B cell (primary cell): ENCODE measurements around the gene PAPSS1. TPM values are rescaled to one million over a fixed set of nuclear protein-coding genes. Genes with fewer than 3 reads are reported as not detected.

ENCODE experiments used
- ATAC-seq: fragments of 200-7000 bp; cut with Tn5 transposase; one replicate; pipeline ENCODE4 v1.10.0; 2021; ENCODE audit warnings: low read depth, mild to moderate bottlenecking, moderate number of reproducible peaks, moderate library complexity
- CTCF ChIA-PET: fragments of 350-600 bp; sonication (Branson Sonifier 250); formaldehyde crosslinking; loops from one replicate; lab custom pipeline; 2021; ENCODE audit warnings: antibody characterized with exemption, inconsistent platforms; lab: Charles Lee
- POLR2A ChIA-PET: fragments of 350-600 bp; sonication (Branson Sonifier 250); formaldehyde crosslinking; loops from one replicate; lab custom pipeline; 2021; ENCODE audit warnings: antibody characterized with exemption; lab: Charles Lee
- DNase-seq: peaks from one replicate; pipeline ENCODE4 v3.0.0; 2013
- H2AFZ ChIP-seq: 2 replicates; pipeline ENCODE4 v1.6.1; 2012; ENCODE audit warnings: mild to moderate bottlenecking, low read depth, low read length; ENCODE audit not compliant: insufficient read depth, poor library complexity, severe bottlenecking
- H3K27ac ChIP-seq, 2 donors: 1 replicate in 1 of 2; 2 replicates in 1 of 2; pipeline ENCODE4 v1.5.1; 2012 to 2013; ENCODE audit warnings: low read length in 2 of 2, mild to moderate bottlenecking in 2 of 2, moderate library complexity in 1 of 2
- H3K27me3 ChIP-seq, 4 experiments: fragments of 200-600 bp in 1 of 4; sonication (generic) in 1 of 4; replicated peaks in 1 of 4; 1 replicate in 2 of 4; 2 replicates in 2 of 4; pipeline versions ENCODE4 v1.6.1 to v1.7.0; 2013 to 2016; ENCODE audit warnings: low read length in 3 of 4, mild to moderate bottlenecking in 2 of 4, mixed read lengths in 1 of 4, moderate library complexity in 1 of 4; ENCODE audit not compliant: insufficient read depth in 4 of 4, control insufficient read depth in 3 of 4; ENCODE audit errors: control extremely low read depth in 1 of 4
- H3K36me3 ChIP-seq, 2 experiments: replicated peaks in 1 of 2; 1 replicate in 1 of 2; 2 replicates in 1 of 2; pipeline versions ENCODE4 v1.6.1 to v1.7.1; 2013; ENCODE audit warnings: low read length in 1 of 2; ENCODE audit not compliant: insufficient read depth in 2 of 2, control insufficient read depth in 1 of 2; ENCODE audit errors: control extremely low read depth in 1 of 2, extremely low read depth in 1 of 2
- H3K4me1 ChIP-seq, 2 donors: fragments of 200-600 bp in 1 of 2; sonication (generic) in 1 of 2; 1 replicate in 1 of 2; 2 replicates in 1 of 2; pipeline versions ENCODE4 v1.5.1 to v1.6.1; 2013 to 2017; ENCODE audit warnings: low read length in 2 of 2; ENCODE audit not compliant: control insufficient read depth in 2 of 2, insufficient read depth in 2 of 2
- H3K4me2 ChIP-seq: replicated peaks from 2 replicates; pipeline ENCODE3; 2012; ENCODE audit warnings: mild to moderate bottlenecking, low read depth, low read length; ENCODE audit not compliant: poor library complexity, severe bottlenecking
- H3K4me3 ChIP-seq, 5 experiments: fragments of 200-600 bp in 1 of 5; sonication (generic) in 1 of 5; 1 replicate in 3 of 5; 2 replicates in 2 of 5; pipeline versions ENCODE4 v1.5.1 to v1.7.0; 2011 to 2016; ENCODE audit warnings: low read length in 4 of 5, mild to moderate bottlenecking in 4 of 5, low read depth in 2 of 5, control low read depth in 1 of 5, moderate library complexity in 1 of 5; ENCODE audit not compliant: insufficient read depth in 1 of 5; ENCODE audit errors: control extremely low read depth in 1 of 5, extremely low read depth in 1 of 5
- H3K79me2 ChIP-seq: fragments of 200-600 bp; sonication (generic); one replicate; pipeline ENCODE4 v1.6.0; 2016; ENCODE audit warnings: low read length; ENCODE audit not compliant: control insufficient read depth, insufficient read depth
- H3K9ac ChIP-seq: fragments of 200-600 bp; sonication (generic); 2 replicates; pipeline ENCODE4 v1.6.1; 2017; ENCODE audit warnings: mild to moderate bottlenecking, low read length, moderate library complexity
- H3K9me3 ChIP-seq, 3 donors: one replicate each; pipeline versions ENCODE4 v1.6.1 to v1.7.1; 2013; ENCODE audit warnings: low read length in 2 of 3; ENCODE audit not compliant: control insufficient read depth in 2 of 3, insufficient read depth in 1 of 3; ENCODE audit errors: control extremely low read depth in 1 of 3
- H4K20me1 ChIP-seq: 2 replicates; pipeline ENCODE4 v1.6.0; 2012; ENCODE audit warnings: mild to moderate bottlenecking, low read length; ENCODE audit not compliant: insufficient read depth, control insufficient read depth, poor library complexity, severe bottlenecking
- H3K27ac Mint-ChIP-seq: one replicate; pipeline ENCODE4 v1.8.0; 2021; ENCODE audit warnings: mixed read lengths
- H3K27me3 Mint-ChIP-seq: one replicate; pipeline ENCODE4 v1.8.0; 2021; ENCODE audit warnings: mixed read lengths
- H3K4me1 Mint-ChIP-seq: one replicate; pipeline ENCODE4 v1.8.0; 2021; ENCODE audit warnings: mixed read lengths
- H3K4me3 Mint-ChIP-seq: one replicate; pipeline ENCODE4 v1.8.0; 2021; ENCODE audit warnings: mixed read lengths
- H3K9me3 Mint-ChIP-seq: one replicate; pipeline ENCODE4 v1.8.0; 2022; ENCODE audit warnings: mixed read lengths; ENCODE audit not compliant: insufficient read depth
- CTCF ChIP-seq: fragments of 200-600 bp; IDR thresholded peaks from one replicate; pipeline ENCODE4 v1.8.0; 2022; ENCODE audit warnings: antibody characterized with exemption, mild to moderate bottlenecking
- EZH2 ChIP-seq: IDR thresholded peaks from 2 replicates; pipeline ENCODE4 v1.6.1; 2012; ENCODE audit warnings: borderline replicate concordance, low read depth, mild to moderate bottlenecking, moderate library complexity, low read length; ENCODE audit not compliant: insufficient read depth, poor library complexity, severe bottlenecking
- WGBS: methylation state at CpG from one replicate; pipeline ENCODE4 v1.1.5; 2013; ENCODE audit warnings: missing lambda C conversion rate; ENCODE audit not compliant: insufficient coverage; 5-methylcytosine and 5-hydroxymethylcytosine counted together
- intact Hi-C: fragments of 100-400 bp; cut with micrococcal nuclease; formaldehyde crosslinking; loops from one replicate; pipeline ENCODE4 v1.10.0; 2022
- polyA plus RNA-seq: library from polyadenylated mRNA; depleted of rRNA; stranded (reverse); fragments of >200 nt; gene quantifications from 2 replicates; pipeline ENCODE4 v1.2.3, GENCODE V29; 2012
- total RNA-seq, 2 donors: library from RNA; stranded (reverse); fragments of 120-200 nt in 1 of 2; gene quantifications; 1 replicate in 1 of 2; 2 replicates in 1 of 2; pipeline versions ENCODE4 v1.2.3 to v1.2.4, GENCODE V29; 2013 to 2022

PAPSS1 gene
- total and polyA plus RNA-seq, 2 donors (not counting 1 experiment from before 2014, with no cell fraction given) = 21.4 to 33.9 TPM

DNA sequence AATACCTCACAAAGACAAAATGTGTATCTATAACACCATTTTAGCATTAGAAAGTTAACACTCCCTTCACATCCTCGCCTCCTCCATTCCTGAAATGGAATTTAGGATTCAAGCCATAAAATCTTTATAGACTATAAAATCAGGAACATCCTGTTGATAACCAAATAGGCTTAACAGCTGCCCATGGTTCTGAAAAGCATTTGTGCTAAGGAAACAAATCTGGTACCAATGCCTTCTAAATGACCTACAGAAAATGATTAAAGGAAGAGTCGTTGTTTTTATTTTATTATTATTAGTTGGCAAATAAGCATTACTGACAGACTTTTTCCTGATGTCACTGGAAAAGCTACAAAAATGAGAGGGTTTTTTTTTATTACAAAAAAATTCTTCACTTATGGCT, 79.8 kb downstream of the PAPSS1 start:
- Mint-ChIP-seq H3K9me3 (no peaks in the 10 kb centered on the region), H3K27me3 (no peaks in the 10 kb centered on the region), H3K27ac (no peak overlapping the region), H3K4me3 (no peak overlapping the region), H3K4me1 (no peaks in the 10 kb centered on the region)
- ChIA-PET CTCF (interaction anchor here (1.2 kb wide), 1 partner anchor 9 kb away, joined by 3 read pairs; no protein-coding TSS in a partner anchor), POLR2A (no interaction called here)
- H4K20me1 ChIP-seq = no peaks in the 10 kb centered on the region
- no peaks in the 10 kb centered on the region for H3K27me3 ChIP-seq
- H3K4me1 ChIP-seq = no peaks in the 10 kb centered on the region
- no peak overlapping the region for H3K4me2 ChIP-seq
- no CpG with 5 or more reads among the region's 2 CpGs for WGBS
- ATAC-seq = no peak
- intact Hi-C loops = no loop called here
- no peak overlapping the region for H3K27ac ChIP-seq
- H3K9me3 ChIP-seq = no peaks in the 10 kb centered on the region
- H3K4me3 ChIP-seq = no peak overlapping the region
- DNase-seq = no peak
- H3K36me3 ChIP-seq = peaks cover 0 to 13% of the 10 kb centered on the region in 2 experiments
- no peaks in the 10 kb centered on the region for H3K79me2 ChIP-seq
- no peak for TF ChIP-seq CTCF
- TF ChIP-seq EZH2 = no peak
- no peak overlapping the region for H3K9ac ChIP-seq
- H2AFZ ChIP-seq = no peak overlapping the region

GRCh38 chr4:107635735-107636134, 84.3 kb downstream of the PAPSS1 start:
- no peaks in the 10 kb centered on the region for H3K9me3 Mint-ChIP-seq
- H3K9me3 ChIP-seq = peaks cover 0 to under 1% (median 0%) of the 10 kb centered on the region in 3 donors
- no peak for ATAC-seq
- ChIA-PET POLR2A (no interaction called here), CTCF (no interaction called here)
- TF ChIP-seq CTCF (no peak), EZH2 (no peak)
- peaks cover 2 to 8% of the 10 kb centered on the region in 2 experiments for H3K36me3 ChIP-seq
- no peaks in the 10 kb centered on the region for H3K4me1 Mint-ChIP-seq
- H3K4me3 Mint-ChIP-seq = no peak overlapping the region
- no peaks in the 10 kb centered on the region for H4K20me1 ChIP-seq
- H3K27me3 ChIP-seq = no peaks in the 10 kb centered on the region
- no peaks in the 10 kb centered on the region for H3K4me1 ChIP-seq
- H3K27ac ChIP-seq = no peak overlapping the region
- no peak for DNase-seq
- H2AFZ ChIP-seq = no peak overlapping the region
- no peaks in the 10 kb centered on the region for H3K79me2 ChIP-seq
- no peak overlapping the region for H3K27ac Mint-ChIP-seq
- intact Hi-C loops = no loop called here
- H3K9ac ChIP-seq = no peak overlapping the region
- no peak overlapping the region for H3K4me3 ChIP-seq
- no peaks in the 10 kb centered on the region for H3K27me3 Mint-ChIP-seq
- WGBS = no CpG with 5 or more reads among the region's 2 CpGs
- H3K4me2 ChIP-seq = no peak overlapping the region
